Activated T-helper 17 cell treated with anti-CD3 and anti-CD28 coated beads, Interleukin-2, amount 50 U/mL, for 72 hours (primary cell): ENCODE data around the gene TRAPPC12. TPM values are rescaled to one million over a fixed set of nuclear protein-coding genes. Genes with fewer than 3 reads are reported as not detected.
"Not testable (repeated sequence)": the region's sequence is repeated elsewhere in the genome, so short reads cannot be mapped to it uniquely, and the experiment has no call there.

ENCODE experiments used
- ATAC-seq: fragments of 150-1000 bp; cut with Tn5 transposase; replicated peaks from 2 replicates; pipeline ENCODE4 v1.10.0; 2021; ENCODE audit warnings: mild to moderate bottlenecking, moderate library complexity
- H3K27ac Mint-ChIP-seq: one replicate; pipeline ENCODE4 v1.8.0; 2022; ENCODE audit warnings: mixed read lengths
- H3K27me3 Mint-ChIP-seq: one replicate; pipeline ENCODE4 v1.8.0; 2022; ENCODE audit warnings: mixed read lengths
- H3K36me3 Mint-ChIP-seq: one replicate; pipeline ENCODE4 v1.8.0; 2022; ENCODE audit warnings: low read depth, mild to moderate bottlenecking, mixed read lengths
- H3K4me1 Mint-ChIP-seq: one replicate; pipeline ENCODE4 v1.8.0; 2022; ENCODE audit warnings: mixed read lengths
- H3K4me3 Mint-ChIP-seq: one replicate; pipeline ENCODE4 v1.8.0; 2022; ENCODE audit warnings: mild to moderate bottlenecking, mixed read lengths
- H3K9me3 Mint-ChIP-seq: one replicate; pipeline ENCODE4 v1.8.0; 2022; ENCODE audit warnings: mixed read lengths
- total RNA-seq, 2 donors: library from RNA; stranded (reverse); gene quantifications; one replicate each; pipeline ENCODE4 v1.2.3, GENCODE V29; 2022

Gene TRAPPC12
- total RNA-seq, 2 donors from 2014 or later, result 67.2 to 70.6 TPM

DNA sequence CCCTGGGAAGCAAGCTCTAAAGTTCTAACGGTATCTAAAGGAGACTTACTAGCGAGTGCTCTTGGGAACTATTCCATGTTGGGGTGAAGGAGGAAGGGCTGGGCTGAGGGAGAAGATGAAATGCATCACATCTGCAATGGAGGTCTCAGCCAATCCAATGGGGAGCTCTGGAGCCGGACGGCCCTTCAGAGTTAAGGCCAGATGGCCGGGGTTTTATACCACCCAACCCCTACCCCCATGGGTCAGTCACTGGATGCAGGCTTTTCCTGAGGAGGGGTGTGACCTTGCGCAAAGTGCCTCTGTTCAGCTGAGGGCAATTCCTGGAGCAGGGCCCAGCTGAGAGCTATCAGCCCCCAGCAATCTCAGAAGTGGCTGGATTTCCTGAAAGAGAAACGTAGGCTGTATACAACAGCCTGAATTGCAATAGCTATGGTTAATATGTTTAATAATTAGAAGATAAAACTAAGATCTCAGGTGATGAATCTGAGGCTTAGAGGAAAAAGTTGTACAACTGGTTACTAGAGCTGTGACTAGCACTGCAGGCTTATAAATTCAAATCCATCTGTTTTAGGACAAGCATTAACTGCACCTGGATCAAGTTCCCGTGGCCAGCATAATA lies 23.4 kb upstream of the TRAPPC12 start:
- Mint-ChIP-seq H3K27me3 (no peaks in the 10 kb centered on the region), H3K9me3 (peaks cover 3% of the 10 kb centered on the region), H3K36me3 (peaks cover 37% of the 10 kb centered on the region), H3K27ac (no peak overlapping the region), H3K4me3 (no peak overlapping the region), H3K4me1 (no peaks in the 10 kb centered on the region)
- ATAC-seq, result no peak

DNA sequence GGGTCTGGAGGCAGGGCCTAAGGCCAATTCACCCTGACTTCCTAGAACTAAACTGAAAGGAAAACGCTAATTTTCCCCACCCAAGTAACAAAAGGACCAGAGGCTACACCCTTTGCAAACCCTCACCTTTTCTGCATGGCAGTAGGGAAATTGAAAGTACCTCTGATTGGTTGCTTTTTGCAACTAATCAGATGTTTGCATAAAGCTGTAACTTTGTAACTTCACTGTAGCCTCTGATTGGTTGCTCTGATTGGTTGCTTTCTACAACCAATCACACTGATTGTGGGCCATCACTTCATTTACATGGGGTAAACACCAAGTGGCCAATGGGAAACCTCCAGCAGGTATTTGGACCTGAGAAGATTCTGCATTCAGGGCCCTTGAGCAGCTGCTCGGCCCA lies 22.7 kb upstream of the TRAPPC12 start:
- ATAC-seq, result no peak
- H3K4me3 Mint-ChIP-seq, result no peak overlapping the region
- peaks cover under 1% of the 10 kb centered on the region for H3K4me1 Mint-ChIP-seq
- peaks cover 31% of the 10 kb centered on the region for H3K36me3 Mint-ChIP-seq
- no peak overlapping the region for H3K27ac Mint-ChIP-seq
- no peaks in the 10 kb centered on the region for H3K27me3 Mint-ChIP-seq
- peaks cover 3% of the 10 kb centered on the region for H3K9me3 Mint-ChIP-seq

DNA sequence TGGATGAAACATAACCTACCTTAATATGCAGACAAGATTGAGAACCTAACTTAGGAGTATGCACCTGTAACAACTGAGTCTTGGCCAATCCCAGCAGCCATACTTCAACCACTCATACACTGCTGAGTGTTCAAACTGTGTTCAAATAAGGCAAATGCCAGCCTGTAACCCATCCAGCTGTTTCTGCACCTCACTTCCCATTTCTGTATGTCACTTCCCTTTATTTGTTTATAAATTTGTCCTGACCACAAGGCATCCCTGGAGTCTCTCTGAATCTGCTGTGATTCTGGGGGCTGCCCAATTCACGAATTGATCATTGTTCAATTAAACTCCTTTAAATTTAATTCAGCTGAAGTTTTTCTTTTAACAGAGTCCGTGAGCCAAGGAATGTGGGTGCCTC lies 22.0 kb upstream of the TRAPPC12 start:
- not testable (repeated sequence) for H3K4me3 Mint-ChIP-seq, ATAC-seq, H3K9me3 Mint-ChIP-seq, H3K27me3 Mint-ChIP-seq, H3K4me1 Mint-ChIP-seq, H3K27ac Mint-ChIP-seq
- H3K36me3 Mint-ChIP-seq, result peaks cover 27% of the 10 kb centered on the region

DNA sequence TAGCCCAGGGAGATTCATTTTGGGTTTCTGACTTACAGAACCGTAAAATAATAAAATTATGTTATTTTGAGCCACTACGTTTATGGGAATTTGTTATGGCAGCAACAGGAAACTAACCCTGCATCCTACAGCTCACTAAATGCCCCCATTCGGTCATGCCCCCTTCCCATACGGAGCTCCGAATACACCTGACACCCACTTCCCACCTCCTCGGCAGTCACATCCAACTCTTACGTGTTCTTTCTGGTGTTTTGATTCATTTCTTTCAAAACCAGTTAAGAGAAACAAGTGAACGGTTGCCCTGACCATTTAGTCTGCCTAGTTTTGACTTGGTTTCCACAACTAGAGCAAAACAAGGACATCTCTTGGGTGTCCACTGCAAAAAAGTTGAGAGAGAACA lies 21.6 kb upstream of the TRAPPC12 start:
- Mint-ChIP-seq H3K27me3 (no peaks in the 10 kb centered on the region), H3K9me3 (no peaks in the 10 kb centered on the region), H3K4me1 (peaks cover 5% of the 10 kb centered on the region), H3K36me3 (peaks cover 23% of the 10 kb centered on the region), H3K27ac (no peak overlapping the region), H3K4me3 (no peak overlapping the region)
- ATAC-seq, result no peak

DNA sequence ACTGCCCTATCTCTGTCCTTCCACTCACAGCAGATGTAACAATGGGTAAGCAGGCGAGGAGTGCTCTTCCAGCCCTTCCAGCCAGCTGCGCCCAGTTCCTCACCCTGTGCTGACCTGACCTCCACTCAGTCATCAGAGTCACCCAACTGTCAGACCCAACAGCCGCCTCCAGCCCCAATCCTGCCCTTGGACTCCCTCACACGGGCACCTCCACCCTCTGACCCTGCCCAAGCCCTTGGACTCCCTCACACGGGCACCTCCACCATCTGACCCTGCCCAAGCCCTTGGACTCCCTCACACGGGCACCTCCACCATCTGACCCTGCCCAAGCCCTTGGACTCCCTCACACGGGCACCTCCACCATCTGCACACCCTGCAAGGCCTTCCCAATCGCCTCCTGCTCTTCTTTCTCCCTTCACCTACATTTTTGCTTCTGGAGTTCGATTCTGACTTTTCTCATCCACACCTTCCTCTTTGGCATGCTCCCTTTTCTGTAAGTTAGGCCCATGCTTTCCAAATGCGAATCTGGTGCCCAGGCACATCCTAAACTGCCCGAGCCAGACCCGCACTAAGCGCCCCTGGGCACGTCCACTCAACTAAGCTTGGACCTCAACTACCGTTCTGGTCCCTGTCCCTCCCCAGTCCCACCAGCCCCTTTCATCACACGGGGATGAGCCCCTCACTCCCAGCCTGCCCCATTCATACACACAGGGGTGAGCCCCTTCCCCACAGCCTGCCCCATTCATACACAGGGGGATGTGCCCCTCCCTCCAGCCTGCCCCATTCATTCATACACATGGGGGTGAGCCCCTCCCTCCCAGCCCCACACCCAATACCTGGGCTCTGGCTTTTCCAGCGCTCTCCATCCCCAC lies 17.7 kb upstream of the TRAPPC12 start:
- Mint-ChIP-seq H3K36me3 (peaks cover 10% of the 10 kb centered on the region), H3K4me3 (no peak overlapping the region), H3K27me3 (no peaks in the 10 kb centered on the region), H3K4me1 (peaks cover 16% of the 10 kb centered on the region), H3K27ac (no peak overlapping the region), H3K9me3 (no peaks in the 10 kb centered on the region)
- no peak for ATAC-seq

DNA sequence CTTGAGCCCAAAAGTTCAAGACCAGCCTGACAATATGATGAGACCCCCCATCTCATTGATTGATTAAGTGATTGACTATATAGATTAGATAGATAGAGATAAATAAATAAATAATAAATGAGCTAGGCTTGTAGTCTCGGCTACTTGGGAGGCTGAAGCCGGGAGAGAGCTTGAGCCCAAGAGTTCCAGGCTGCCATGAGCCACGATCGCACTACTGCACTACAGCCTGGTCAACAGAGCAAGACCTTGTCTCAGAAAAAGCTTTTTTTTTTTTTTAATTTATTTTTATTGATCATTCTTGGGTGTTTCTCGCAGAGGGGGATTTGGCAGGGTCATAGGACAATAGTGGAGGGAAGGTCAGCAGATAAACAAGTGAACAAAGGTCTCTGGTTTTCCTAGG lies 14.3 kb upstream of the TRAPPC12 start:
- Mint-ChIP-seq H3K27ac (no peak overlapping the region), H3K4me3 (no peak overlapping the region), H3K9me3 (no peaks in the 10 kb centered on the region), H3K27me3 (no peaks in the 10 kb centered on the region), H3K4me1 (peaks cover 20% of the 10 kb centered on the region), H3K36me3 (peaks cover 16% of the 10 kb centered on the region)
- no peak for ATAC-seq

DNA sequence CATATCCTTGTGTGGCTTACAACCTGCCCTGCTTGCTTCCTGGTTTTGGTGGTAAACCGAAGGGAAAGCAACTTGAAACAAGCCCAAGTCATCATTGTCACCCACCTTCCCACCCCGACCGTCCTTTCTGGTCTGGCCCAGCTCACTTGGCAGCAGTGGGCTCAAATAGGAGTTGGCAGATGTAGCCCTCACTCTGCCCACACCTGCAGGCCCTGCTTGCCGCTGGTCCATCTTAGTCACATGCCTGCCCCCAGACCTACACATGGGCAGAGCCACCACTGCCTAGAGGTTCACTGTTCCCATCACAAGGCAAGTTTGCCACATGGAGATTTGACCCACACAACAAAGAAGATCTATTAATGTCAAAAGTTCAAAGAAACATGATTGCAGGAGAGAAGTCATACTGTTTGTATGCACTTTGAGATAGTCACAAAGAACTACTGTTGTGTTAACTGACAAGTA lies 11.2 kb upstream of the TRAPPC12 start:
- Mint-ChIP-seq H3K9me3 (no peaks in the 10 kb centered on the region), H3K27me3 (no peaks in the 10 kb centered on the region), H3K27ac (no peak overlapping the region), H3K36me3 (peaks cover 16% of the 10 kb centered on the region), H3K4me3 (no peak overlapping the region), H3K4me1 (peaks cover 11% of the 10 kb centered on the region)
- no peak for ATAC-seq

DNA sequence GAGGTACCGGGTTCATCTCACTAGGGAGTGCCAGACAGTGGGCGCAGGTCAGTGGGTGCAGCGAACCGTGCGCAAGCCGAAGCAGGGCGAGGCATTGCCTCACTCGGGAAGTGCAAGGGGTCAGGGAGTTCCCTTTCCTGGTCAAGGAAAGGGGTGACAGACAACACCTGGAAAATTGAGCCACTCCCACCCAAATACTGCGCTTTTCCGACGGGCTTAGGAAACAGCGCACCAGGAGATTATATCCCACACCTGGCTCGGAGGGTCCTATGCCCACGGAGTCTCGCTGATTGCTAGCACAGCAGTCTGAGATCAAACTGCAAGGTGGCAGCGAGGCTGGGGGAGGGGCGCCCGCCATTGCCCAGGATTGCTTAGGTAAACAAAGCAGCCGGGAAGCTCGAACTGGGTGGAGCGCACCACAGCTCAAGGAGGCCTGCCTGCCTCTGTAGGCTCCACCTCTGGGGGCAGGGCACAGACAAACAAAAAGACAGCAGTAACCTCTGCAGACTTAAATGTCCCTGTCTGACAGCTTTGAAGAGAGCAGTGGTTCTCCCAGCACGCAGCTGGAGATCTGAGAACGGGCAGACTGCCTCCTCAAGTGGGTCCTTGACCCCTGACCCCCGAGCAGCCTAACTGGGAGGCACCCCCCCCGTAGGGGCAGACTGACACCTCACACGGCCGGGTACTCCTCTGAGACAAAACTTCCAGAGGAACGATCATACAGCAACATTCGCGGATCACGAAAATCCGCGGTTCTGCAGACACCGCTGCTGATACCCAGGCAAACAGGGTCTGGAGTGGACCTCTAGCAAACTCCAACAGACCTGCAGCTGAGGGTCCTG lies 9.9 kb upstream of the TRAPPC12 start:
- not testable (repeated sequence) for H3K27ac Mint-ChIP-seq, ATAC-seq, H3K9me3 Mint-ChIP-seq, H3K27me3 Mint-ChIP-seq, H3K4me1 Mint-ChIP-seq, H3K4me3 Mint-ChIP-seq
- peaks cover 16% of the 10 kb centered on the region for H3K36me3 Mint-ChIP-seq

DNA sequence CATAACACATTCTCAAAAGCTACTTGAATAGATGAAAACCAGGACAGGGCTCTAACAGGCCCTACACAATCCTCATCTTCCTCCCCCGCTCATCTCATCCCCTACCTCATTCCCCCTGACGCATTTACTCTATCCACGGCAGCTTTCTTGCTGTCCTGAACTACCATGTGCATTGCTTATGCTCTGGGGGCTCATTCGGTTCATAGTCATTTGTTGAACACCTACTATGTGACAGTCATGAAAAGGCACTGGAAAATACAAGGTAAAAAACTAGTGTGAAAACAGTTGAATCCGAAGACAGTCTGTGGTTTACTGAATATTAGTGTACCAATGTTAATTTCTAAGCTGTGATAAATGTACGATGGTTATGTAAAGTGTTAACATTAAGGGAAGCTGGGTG lies 2.7 kb upstream of the TRAPPC12 start:
- peaks cover 21% of the 10 kb centered on the region for H3K4me1 Mint-ChIP-seq
- no peaks in the 10 kb centered on the region for H3K9me3 Mint-ChIP-seq
- no peak for ATAC-seq
- H3K4me3 Mint-ChIP-seq, result peak overlapping the region; percentile 98
- peak overlapping the region; percentile 98 for H3K27ac Mint-ChIP-seq
- H3K27me3 Mint-ChIP-seq, result no peaks in the 10 kb centered on the region
- H3K36me3 Mint-ChIP-seq, result peaks cover 20% of the 10 kb centered on the region

DNA sequence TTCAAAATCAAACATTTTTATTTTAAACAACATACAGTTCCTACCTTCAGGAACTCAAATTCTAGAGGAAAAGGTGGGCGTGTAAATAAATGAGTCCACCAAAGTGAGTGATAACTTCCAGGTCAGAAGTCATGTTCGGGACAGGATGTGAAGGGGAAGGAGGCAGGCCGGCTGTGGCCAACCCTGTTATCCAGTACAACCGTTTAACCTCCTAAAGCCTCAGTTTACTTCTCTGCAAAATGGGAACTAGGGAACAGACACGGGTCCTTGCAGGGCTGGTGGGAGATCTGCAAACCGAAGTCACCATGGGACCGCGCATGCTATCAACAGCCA lies 2.2 kb upstream of the TRAPPC12 start:
- H3K4me1 Mint-ChIP-seq, result peaks cover 21% of the 10 kb centered on the region

DNA sequence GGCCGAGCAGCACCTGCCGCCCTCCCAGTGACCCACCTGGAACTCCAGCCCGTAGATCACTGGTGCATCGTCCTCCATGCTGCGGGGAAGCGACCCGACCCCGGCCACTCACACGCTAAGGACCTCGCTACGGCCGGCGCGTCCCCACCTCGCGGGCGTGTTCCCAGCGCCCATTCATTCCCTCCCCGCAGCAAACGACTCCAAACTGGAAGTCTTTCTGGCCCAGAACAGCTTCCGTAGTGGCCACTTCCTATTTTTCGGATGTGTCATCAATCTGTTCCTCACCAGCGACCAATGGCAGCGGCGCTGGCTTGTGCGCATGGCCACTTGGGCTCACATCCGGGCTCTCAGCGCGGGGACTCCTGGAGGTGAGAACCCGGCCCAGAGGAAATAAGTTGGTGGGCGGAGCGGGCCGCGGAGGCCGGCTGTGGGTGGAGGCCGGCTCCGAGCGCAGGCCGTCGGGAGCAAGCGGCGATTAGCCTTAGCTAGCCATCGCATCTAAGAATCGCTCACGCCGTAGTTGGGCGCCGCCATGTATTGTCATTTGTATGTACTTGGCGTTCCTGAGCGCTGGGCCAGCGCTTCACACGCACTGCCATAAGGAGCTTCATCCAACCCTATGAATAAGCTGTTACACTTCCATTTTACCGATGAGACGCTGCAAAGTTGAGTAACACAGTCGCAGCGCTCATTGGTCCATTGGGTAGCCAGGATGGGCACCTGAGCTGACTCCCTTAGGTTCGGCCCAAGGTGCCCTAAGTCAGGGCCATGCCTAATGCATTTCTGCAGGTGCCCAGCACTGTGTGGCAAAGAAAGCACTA lies 1.7 kb upstream of the TRAPPC12 start, which contains the start of gene EIPR1:
TSS of gene EIPR1 (minus strand) at position 207 of the 821 bp plus-strand sequence. CDS start at position 78, 129 bp downstream.
- no peaks in the 10 kb centered on the region for H3K27me3 Mint-ChIP-seq
- H3K27ac Mint-ChIP-seq, result peak within 1 kb of the TSS; percentile 98
- peak; percentile 88 for ATAC-seq
- H3K4me3 Mint-ChIP-seq, result peak within 1 kb of the TSS; percentile 98
- no peaks in the 10 kb centered on the region for H3K9me3 Mint-ChIP-seq
- H3K4me1 Mint-ChIP-seq, result peaks cover 21% of the 10 kb centered on the region
- peaks cover 23% of the 10 kb centered on the region for H3K36me3 Mint-ChIP-seq

More for the DNA sequence above, 2.2 kb upstream of the TRAPPC12 start:
- peak; percentile 54 for ATAC-seq
- H3K4me3 Mint-ChIP-seq, result peak overlapping the region; percentile 98
- H3K9me3 Mint-ChIP-seq, result no peaks in the 10 kb centered on the region
- no peaks in the 10 kb centered on the region for H3K27me3 Mint-ChIP-seq
- peak overlapping the region; percentile 98 for H3K27ac Mint-ChIP-seq
- H3K36me3 Mint-ChIP-seq, result peaks cover 23% of the 10 kb centered on the region

DNA sequence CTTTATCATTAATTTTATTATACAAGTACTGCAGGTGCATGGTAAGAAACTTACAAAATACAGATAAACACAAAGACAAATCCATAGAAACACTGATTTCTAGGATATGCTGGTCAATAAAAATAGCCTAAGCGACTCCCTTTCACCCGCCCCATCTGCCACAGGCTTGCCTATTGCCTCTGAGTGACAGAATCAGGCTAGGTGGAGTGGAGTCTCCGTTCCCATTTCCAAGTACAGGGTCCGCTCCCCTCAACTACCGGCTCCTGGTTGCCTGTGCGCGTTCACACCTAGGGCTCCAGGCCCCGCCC lies 201 bp upstream of the TRAPPC12 start:
- no peaks in the 10 kb centered on the region for H3K9me3 Mint-ChIP-seq
- ATAC-seq, result no peak
- H3K4me1 Mint-ChIP-seq, result peaks cover 21% of the 10 kb centered on the region
- H3K27me3 Mint-ChIP-seq, result no peaks in the 10 kb centered on the region
- peaks cover 23% of the 10 kb centered on the region for H3K36me3 Mint-ChIP-seq
- H3K4me3 Mint-ChIP-seq, result peak overlapping the region; percentile 98
- peak overlapping the region; percentile 98 for H3K27ac Mint-ChIP-seq

DNA sequence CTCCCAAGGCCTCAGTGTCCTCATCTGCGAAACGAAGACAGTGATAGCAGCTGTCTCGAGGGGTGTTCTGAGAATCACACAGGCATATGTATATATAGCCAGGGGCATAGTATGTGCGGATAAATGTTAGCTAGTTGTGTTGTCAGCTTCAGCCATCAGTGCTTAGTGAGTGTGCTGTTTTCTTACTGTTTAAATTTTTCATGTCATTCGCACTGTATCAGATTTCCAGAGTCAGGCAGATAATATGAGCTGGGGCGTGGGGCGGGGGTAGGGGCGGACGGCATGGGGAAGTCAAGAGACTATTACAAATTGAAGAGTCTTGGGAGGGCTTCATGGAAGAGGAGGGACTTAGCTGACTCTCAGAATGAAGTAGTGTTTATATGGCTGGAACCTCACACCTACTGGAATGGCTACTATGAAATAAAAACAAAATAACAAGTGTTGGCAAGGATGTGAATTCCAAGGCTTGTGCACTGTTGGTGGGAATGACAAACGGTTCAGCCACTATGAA lies 7.0 kb downstream of the TRAPPC12 start:
- H3K36me3 Mint-ChIP-seq, result peaks cover 47% of the 10 kb centered on the region
- peaks cover 7% of the 10 kb centered on the region for H3K4me1 Mint-ChIP-seq
- H3K27ac Mint-ChIP-seq, result no peak overlapping the region
- no peaks in the 10 kb centered on the region for H3K27me3 Mint-ChIP-seq
- H3K4me3 Mint-ChIP-seq, result no peak overlapping the region
- no peaks in the 10 kb centered on the region for H3K9me3 Mint-ChIP-seq
- no peak for ATAC-seq

DNA sequence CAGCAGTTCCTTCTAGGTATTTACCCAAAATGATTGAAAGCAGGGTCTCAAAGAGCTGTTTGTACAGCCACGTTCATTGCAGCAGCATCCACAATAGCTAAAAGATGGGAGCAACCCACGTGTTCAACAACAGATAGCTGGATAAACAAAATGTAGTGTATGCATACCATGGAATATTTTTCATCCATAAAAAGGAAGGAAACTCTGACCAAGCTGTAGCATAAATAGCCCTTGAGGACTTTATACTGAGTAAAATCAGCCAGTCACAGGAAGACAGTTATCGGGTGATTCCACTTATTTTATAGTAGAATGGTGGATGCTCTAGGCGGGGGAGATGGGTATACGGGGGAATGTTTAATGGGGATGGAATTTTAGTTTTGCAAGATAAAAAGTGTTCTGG lies 7.5 kb downstream of the TRAPPC12 start:
- Mint-ChIP-seq H3K27me3 (no peaks in the 10 kb centered on the region), H3K36me3 (peaks cover 47% of the 10 kb centered on the region), H3K9me3 (no peaks in the 10 kb centered on the region), H3K27ac (no peak overlapping the region), H3K4me3 (no peak overlapping the region), H3K4me1 (peaks cover 4% of the 10 kb centered on the region)
- no peak for ATAC-seq
